ENCODE data around the gene NEO1.

Gene NEO1

GRCh38 chr15:73330206-73331051 lies 278.2 kb downstream of the NEO1 start:
- DNase-seq (ENCODE audit: low read depth): no peak

- DNase-seq (ENCODE audit: low read depth): no peak
These were observed 279.2 kb downstream of the NEO1 start for GRCh38 chr15:73331501-73331900.

DNA sequence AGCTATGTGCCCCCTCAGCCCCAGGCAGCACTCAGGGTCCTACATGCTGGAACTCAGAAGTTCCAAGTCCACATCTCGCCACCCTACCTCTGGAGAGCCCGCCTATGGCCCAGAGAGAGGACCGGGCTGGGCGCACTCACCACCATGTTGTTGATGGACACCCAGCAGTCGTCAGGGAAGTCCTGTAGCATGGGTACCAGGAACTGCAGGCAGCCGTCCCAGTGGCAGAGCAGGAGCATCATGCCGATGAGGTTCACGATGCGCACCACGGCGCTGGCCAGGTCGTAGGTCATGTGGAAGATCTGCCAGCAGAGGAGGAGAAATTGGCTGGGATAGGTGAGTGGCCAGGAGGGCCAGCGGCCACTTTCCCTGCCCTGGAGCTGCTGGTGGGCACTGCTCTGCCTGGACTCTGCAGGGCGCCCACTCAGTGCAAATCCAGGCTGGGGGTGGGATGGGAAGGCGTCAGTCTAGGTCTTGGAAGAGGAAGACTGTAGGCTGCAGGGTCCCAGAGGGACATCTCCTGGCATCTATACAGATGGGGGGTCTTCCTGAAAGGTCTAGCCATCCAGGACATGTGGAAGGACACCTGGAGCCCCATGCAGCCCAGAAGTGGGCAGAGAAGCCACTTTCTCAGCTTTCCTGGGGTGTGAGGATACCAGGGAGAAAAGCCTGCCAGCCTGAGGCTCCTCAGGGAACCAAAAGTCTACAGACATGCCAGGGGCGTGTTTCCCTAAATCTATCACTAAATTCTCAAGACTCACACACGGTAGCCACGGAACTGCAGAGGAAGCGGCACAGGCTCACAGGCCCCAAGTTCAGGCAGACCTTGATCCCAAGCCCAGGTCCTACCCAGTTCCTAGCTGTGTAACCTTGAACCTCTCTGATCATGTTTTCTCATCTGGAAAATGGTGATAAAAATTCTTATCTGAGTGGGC lies 280.0 kb downstream of the NEO1 start:
- no peak for DNase-seq (ENCODE audit: low read depth)

DNA sequence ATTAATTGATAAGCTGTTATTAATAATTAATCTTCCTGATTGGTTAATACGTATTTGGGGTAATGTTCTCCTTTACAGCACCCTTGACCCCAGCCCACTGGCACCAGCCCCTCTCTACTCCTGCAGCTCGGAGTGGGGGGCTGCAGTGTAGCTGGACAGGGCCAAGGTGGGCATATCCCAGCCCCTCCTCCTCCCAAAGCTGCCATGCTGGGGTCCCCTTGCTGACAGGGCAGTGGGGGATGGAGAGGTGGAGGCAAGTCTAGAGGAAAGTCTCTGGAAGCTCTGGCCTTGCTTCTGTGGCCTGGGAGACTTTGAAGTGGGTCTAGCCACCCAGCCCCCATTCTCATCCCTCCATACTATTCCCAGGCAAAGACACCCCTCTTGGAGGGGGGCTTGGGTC lies 280.7 kb downstream of the NEO1 start:
- DNase-seq (ENCODE audit: low read depth): no peak

DNA sequence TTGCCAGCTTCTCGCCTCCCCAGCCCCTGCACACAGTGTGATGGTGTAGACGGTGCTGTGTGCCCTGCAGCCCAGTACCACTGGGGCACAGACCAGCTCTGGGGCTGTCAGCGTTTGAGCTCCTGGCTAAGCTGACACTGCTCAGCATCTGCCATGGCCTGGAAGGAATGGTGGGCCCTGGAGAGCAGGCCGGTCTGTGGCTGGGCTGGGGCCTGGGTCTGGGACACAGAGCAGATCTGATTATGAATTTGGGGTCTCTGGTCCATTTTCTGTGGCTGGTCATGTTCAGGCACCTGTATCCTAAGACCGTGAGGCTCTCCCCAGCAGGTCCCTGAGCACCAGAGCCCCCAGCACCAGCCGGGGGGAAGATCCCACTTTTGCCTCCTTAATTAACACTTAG lies 281.8 kb downstream of the NEO1 start:
- no peak for DNase-seq (ENCODE audit: low read depth)

DNA sequence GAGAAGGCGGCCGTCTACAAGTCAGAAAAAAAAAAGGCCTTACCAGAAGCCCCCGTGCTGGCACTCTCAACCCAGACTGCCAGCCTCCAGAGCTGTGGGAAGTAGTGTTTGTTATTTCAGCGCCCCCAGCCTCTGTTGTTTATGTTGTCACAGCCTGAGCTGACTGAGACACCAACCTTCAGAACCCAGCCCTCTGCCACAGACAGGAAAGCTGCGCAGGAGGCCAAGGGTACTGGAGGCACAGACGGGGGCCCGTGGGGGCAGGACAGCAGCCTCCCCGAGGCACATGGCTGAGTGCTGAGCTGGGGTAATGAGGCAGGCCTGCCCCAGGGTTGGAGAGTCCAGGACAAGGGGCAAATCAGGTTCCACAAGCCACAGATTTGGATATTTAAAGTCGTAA lies 282.8 kb downstream of the NEO1 start:
- DNase-seq (ENCODE audit: low read depth): no peak

DNA sequence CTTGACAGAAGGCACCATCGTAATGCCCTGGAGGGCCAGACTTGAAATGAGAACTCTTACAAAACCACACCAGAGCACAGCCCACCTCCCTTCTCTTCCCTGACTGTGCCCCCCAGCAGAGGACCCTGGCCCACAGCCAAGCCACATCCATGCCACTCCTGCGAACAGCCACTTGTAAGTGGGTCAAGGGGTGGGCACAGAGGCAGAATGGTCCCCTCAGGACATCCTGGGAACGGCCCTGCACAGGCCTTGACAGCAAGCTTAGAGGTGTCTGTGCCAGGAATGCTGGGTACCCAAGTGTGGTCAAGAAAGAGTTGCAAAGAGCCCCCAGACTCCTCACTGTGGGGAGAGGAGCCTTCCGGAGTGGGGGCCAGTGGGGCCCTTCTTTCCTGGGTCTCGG lies 283.2 kb downstream of the NEO1 start:
- no peak for DNase-seq (ENCODE audit: low read depth)

DNA sequence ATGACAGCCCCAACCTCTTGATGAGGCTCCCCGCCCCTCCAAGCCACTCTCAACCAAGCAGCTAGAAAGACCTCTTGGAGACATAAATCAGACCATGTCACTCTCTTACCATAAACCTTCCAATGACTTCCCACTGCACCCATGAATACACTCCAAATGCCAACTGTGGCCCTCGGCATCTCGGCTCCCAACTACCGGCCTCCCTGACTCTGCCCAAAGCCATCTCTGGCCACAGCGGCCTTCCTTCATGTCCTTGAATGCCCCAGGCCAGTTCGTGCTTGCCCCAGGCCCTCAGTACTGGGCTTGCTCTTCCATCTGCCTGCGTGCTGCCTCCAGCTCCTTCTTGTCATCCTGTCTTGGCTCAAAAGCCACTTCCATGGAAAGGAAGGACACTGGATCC lies 284.5 kb downstream of the NEO1 start:
- no peak for DNase-seq (ENCODE audit: low read depth)

- DNase-seq (ENCODE audit: low read depth): no peak
These were observed 284.9 kb downstream of the NEO1 start for GRCh38 chr15:73337187-73337586.

DNA sequence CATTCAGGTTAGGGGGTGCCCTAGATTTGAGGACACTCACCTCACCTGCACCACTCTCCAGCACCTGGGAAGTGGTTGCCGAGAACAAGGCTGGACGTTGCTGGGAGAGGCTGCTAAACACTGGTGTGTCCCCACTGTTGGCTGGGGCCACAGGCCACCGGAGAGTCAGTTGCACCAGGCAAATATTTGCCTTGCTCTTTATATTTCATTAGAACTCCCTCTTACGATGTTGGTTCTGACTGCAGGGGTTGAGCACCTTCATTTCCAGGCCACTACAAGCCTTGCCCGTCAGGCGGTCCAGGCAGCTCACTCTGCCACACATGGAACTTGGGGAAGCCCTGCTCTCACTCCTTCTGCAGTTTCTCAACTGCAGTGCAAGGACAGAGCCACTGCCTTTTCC lies 285.8 kb downstream of the NEO1 start:
- DNase-seq (ENCODE audit: low read depth): no peak

DNA sequence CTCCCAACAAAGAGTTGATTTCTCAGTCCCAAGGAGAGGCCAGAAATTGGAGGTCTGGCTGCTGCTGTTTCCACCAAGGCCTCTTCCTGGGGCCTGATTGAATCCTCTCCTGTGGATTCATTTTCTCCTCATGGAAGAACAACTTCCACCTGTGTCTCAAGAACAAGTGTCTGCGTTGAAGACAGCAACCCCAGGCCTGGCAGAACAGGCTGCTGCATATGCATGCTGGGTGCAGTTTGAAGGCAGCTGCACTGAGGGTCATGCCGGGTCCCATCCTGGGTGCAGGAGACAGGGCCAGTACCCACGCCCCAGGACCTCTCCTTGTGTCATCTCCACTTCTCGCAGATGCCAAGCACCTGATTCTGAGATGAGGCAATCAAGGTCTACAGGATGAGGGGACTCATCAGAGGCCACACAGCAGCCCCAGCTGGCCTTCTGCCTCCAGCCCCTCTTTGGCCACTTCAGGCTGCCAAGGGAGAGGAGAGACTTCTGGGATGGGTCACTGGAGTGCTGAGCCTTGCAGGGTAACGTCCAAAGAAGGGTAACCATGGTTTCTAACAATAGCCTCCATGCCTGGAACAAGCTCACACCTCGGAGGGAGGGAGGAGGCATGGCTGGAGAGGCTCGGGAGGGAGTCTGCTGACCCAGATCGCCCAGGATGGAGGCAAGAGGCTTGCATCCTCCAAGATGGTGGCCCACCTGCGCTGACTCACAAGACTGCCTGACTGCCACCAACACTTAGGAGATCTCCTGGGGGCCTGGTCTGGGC lies 286.5 kb downstream of the NEO1 start:
- DNase-seq (ENCODE audit: low read depth): no peak

GRCh38 chr15:73340502-73341192 lies 288.4 kb downstream of the NEO1 start:
- DNase-seq (ENCODE audit: low read depth): no peak

- DNase-seq (ENCODE audit: low read depth): no peak
These were observed 289.8 kb downstream of the NEO1 start for GRCh38 chr15:73341886-73342600.

GRCh38 chr15:73344056-73344455 lies 291.8 kb downstream of the NEO1 start:
- DNase-seq (ENCODE audit: low read depth): no peak

GRCh38 chr15:73345658-73346057 lies 293.4 kb downstream of the NEO1 start:
- no peak for DNase-seq (ENCODE audit: low read depth)

DNA sequence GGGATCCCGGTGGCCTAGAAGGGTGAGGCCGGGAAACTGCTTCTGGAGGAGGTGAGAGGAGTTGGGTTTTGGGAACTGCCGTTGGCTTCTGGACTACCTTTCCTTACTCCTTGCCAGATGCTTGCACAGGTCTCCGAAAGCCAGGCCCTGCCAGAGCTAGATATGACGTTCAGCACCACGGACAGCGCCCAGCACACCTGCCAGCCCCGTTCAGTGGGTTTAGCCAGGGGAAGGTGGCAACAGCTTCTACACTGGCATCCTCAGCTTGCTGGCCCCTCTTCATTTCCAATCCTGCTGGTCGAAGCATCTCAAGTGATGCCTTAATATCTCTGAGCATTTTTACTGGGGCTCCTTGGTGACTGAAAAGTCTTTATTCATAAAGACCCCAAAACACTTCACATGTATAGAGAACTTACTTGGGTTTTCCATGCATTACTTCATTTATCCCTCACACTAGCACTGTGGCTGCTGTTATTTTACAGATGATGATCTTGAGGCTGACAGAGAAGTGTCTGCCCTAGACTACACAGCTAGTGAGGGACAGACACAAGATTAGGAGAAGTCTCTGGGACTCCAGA lies 294.6 kb downstream of the NEO1 start:
- DNase-seq (ENCODE audit: low read depth): peak; percentile 17

DNA sequence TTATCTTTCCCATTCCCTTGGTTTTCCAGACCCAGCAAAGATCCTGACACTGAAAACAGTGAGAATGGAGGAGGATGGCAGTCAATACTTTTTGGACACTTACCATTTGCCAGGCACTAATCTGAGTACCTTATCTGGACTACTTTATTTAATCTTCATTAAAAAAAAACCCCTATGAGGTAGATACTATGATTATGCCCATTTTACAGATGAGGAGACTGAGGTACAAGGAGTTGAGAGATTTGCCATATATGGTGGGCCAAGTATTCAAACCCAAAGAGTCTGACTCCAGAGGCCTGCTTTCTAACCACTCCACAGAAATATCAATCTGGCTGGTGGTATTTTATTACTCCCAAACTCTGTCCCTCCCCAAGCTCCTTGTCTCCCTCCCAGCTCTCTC lies 296.9 kb downstream of the NEO1 start:
- DNase-seq (ENCODE audit: low read depth): no peak

GRCh38 chr15:73352082-73352481 lies 299.8 kb downstream of the NEO1 start:
- DNase-seq (ENCODE audit: low read depth): no peak

DNA sequence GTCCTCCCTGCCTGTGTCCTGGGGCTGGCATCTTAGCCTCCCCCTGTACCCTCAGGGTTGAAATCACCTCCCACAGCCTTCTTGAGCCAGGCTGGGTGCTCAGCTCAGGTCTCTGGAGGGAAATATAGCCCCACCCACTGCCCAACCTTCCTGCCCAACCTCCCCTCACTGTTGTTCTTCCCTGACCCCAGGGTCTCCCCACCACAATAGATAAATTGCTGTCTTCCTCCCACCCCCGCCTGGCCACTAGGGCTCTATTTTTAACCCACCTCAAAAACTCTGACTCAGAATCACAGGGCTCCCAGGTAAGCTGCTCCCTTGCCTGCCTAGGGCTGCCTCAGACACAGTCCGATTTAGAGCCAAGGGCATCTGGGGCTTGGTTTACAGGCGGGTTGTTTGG lies 301.5 kb downstream of the NEO1 start:
- DNase-seq (ENCODE audit: low read depth): no peak

- DNase-seq (ENCODE audit: low read depth): no peak
These were observed 302.0 kb downstream of the NEO1 start for GRCh38 chr15:73354241-73354640.

All from activated gamma-delta T cell treated with anti-CD3 and anti-CD28 coated beads, Interleukin-2, amount 50 U/mL, for 16 hours (primary cell).